Neutrophil (primary cell): ENCODE data around the gene PTPRG.

Source experiments
- H3K27ac ChIP-seq: fragments of 200-600 bp; sonication (generic); 2 replicates; pipeline ENCODE4 v1.5.1; 2016; ENCODE audit warnings: mild to moderate bottlenecking, moderate library complexity
- H3K27me3 ChIP-seq: fragments of 200-600 bp; sonication (generic); 2 replicates; pipeline ENCODE4 v1.6.0; 2016; ENCODE audit warnings: mild to moderate bottlenecking
- H3K36me3 ChIP-seq: fragments of 200-600 bp; sonication (generic); 2 replicates; pipeline ENCODE4 v1.5.1; 2017
- H3K4me1 ChIP-seq, 2 experiments: fragments of 200-600 bp in 1 of 2; sonication (generic) in 1 of 2; 1 replicate in 1 of 2; 2 replicates in 1 of 2; pipeline versions ENCODE4 v1.5.1 to v1.6.1; 2013 to 2016; ENCODE audit warnings: low read depth in 1 of 2, low read length in 1 of 2, mild to moderate bottlenecking in 1 of 2, moderate library complexity in 1 of 2; ENCODE audit not compliant: control insufficient read depth in 1 of 2, insufficient read depth in 1 of 2
- H3K4me3 ChIP-seq, 2 experiments: fragments of 200-600 bp in 1 of 2; sonication (generic) in 1 of 2; 1 replicate in 1 of 2; 2 replicates in 1 of 2; pipeline ENCODE4 v1.5.1; 2013 to 2016; ENCODE audit warnings: low read depth in 1 of 2, low read length in 1 of 2, mild to moderate bottlenecking in 1 of 2, moderate library complexity in 1 of 2
- H3K9me3 ChIP-seq: fragments of 200-600 bp; sonication (generic); 2 replicates; pipeline ENCODE4 v1.5.1; 2016
- CTCF ChIP-seq: fragments of 200-600 bp; sonication (generic); IDR thresholded peaks from 2 replicates; pipeline ENCODE4 v1.5.1; 2016; ENCODE audit warnings: antibody characterized with exemption

Gene PTPRG

GRCh38 chr3:61730056-61730455 is 168.7 kb downstream of the PTPRG start:
- Histone ChIP-seq H3K4me3 (no peak overlapping the region), H3K27me3 (no peaks in the 10 kb centered on the region), H3K4me1 (no peaks in the 10 kb centered on the region)

GRCh38 chr3:61730577-61731231 is 169.3 kb downstream of the PTPRG start:
- H3K36me3 ChIP-seq = no peaks in the 10 kb centered on the region
- TF ChIP-seq CTCF = no peak
- no peak overlapping the region for H3K4me3 ChIP-seq
- no peaks in the 10 kb centered on the region for H3K4me1 ChIP-seq
- H3K9me3 ChIP-seq = no peaks in the 10 kb centered on the region
- no peak overlapping the region for H3K27ac ChIP-seq
- no peaks in the 10 kb centered on the region for H3K27me3 ChIP-seq

More at GRCh38 chr3:61730056-61730455, 168.7 kb downstream of the PTPRG start:
- no peak for TF ChIP-seq CTCF
- Histone ChIP-seq H3K27ac (no peak overlapping the region), H3K9me3 (no peaks in the 10 kb centered on the region), H3K36me3 (no peaks in the 10 kb centered on the region)

GRCh38 chr3:61733000-61733399 is 171.6 kb downstream of the PTPRG start:
- Histone ChIP-seq H3K27me3 (no peaks in the 10 kb centered on the region), H3K9me3 (no peaks in the 10 kb centered on the region), H3K36me3 (no peaks in the 10 kb centered on the region), H3K27ac (no peak overlapping the region), H3K4me1 (no peaks in the 10 kb centered on the region), H3K4me3 (no peak overlapping the region)
- no peak for TF ChIP-seq CTCF

- Histone ChIP-seq H3K4me3 (no peak overlapping the region), H3K27ac (no peak overlapping the region), H3K4me1 (no peaks in the 10 kb centered on the region), H3K36me3 (no peaks in the 10 kb centered on the region), H3K9me3 (no peaks in the 10 kb centered on the region), H3K27me3 (no peaks in the 10 kb centered on the region)
- no peak for TF ChIP-seq CTCF
These were observed 172.5 kb downstream of the PTPRG start for GRCh38 chr3:61733876-61734275.

DNA sequence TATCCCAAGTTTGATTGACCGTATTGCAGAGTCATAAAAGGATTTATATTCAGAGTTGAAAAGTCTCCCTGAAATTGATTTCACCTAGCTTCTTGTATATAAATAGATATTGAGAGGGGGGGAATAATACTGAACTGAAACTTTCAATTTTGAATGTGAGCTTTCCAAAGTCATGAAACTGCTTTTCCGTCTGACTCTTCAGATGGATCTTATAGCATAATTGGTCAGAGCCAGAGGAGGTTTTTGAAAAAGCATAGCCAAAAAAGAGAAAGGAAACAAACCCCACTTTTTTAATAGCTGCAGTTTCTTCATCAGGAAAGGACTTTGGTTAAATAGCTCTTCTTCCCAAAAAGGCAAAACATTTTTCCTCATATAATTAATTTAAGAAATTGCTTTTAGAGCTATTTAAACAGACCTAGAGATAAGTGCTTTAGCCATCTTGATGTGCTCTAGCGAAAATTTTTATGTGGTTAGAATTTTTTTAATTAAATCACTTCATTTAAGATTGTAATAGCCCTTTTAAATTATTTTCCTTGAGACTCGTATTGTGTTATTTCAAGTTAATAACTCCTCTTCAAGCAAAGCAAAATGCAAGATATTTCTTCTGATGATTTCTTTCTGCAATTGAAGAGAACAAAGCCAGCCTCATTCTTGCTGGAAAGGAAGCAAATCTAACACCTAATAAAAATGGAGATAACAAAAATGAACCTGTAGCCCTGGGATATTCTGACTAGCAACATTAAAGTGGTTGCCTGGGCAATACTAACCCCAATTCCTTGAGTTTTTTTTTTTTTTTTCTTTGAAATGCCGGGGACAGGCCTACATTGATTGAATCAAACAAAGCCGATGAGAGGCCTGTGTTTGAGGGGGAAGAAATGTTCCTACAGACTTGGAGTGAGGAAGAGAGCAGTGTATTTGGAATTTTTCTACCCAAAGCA is 173.6 kb downstream of the PTPRG start:
- H3K27me3 ChIP-seq = no peaks in the 10 kb centered on the region
- no peak overlapping the region for H3K4me3 ChIP-seq
- H3K4me1 ChIP-seq = no peaks in the 10 kb centered on the region
- no peaks in the 10 kb centered on the region for H3K36me3 ChIP-seq
- no peaks in the 10 kb centered on the region for H3K9me3 ChIP-seq
- no peak overlapping the region for H3K27ac ChIP-seq
- TF ChIP-seq CTCF = no peak
